Measurements from ENCODE around the gene PCYT2.
A peak's percentile ranks its signal among the peaks of the same experiment; 100 is the strongest.
"Not testable (repeated sequence)": the region's sequence is repeated elsewhere in the genome, so short reads cannot be mapped to it uniquely, and the experiment has no call there.

The PCYT2 gene

DNA sequence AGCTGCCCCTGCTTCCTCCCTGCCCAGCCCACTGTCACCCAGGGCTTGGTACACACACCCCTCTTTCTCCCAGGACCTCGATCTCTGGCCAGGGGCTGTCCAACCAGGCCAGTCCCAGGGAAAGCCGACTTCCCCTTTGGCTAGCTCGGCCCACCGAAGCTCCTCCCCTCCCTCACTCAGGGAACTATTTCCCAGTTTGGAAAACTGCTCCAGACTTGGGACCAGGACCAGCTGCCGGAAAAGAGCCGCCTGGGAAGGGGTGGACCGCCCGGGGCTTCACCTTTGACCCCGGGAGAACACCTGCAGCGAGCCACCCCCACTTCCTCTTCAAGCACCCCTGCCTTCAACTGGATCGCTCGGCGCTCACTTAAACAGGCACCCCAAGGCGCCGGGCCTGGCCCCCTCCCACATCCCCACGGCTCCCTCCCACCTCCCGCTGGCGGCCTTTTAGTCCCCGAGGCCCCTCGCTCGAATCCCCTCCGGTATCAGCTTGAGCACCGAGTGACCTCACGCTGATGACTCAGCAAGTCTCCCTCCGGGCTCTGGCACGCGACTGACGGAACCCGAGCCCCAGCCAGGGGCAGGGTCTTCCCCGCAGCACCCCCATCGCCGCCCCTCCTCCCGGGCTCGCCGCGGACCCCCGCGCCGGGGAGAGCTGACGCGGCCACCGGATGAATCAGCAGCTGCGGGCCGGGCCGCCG lies 15.4 kb upstream of the PCYT2 start:
- peak; percentile 25 for DNase-seq

DNA sequence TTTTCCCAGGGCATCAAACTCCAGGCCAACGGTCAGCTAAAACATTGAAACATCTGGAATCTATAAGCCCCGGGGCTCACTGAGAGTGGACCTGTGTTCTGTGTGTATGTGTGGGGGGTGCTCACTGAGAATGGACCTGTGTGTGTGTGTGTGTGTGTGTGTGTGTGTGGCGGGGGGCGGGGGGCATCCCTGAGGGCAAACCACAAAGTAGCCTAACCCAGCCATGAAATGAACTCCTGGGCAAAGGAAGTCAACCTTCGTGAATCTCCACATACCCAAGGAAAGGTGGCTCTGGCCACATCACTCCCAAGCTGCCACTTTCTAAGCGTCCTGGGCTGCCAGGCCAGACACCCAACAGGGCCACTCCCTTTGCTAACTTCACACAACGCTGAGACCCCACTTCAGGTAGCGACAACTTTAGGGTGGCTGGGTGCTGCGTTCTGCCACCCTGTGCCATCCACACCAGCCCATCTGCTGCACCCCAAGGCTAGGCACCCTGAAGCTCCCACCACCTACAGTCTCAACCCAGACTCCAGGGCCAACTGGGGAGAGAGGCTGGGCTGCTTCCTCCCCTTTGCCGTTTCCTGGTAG lies 14.8 kb upstream of the PCYT2 start:
- no peak for DNase-seq

DNA sequence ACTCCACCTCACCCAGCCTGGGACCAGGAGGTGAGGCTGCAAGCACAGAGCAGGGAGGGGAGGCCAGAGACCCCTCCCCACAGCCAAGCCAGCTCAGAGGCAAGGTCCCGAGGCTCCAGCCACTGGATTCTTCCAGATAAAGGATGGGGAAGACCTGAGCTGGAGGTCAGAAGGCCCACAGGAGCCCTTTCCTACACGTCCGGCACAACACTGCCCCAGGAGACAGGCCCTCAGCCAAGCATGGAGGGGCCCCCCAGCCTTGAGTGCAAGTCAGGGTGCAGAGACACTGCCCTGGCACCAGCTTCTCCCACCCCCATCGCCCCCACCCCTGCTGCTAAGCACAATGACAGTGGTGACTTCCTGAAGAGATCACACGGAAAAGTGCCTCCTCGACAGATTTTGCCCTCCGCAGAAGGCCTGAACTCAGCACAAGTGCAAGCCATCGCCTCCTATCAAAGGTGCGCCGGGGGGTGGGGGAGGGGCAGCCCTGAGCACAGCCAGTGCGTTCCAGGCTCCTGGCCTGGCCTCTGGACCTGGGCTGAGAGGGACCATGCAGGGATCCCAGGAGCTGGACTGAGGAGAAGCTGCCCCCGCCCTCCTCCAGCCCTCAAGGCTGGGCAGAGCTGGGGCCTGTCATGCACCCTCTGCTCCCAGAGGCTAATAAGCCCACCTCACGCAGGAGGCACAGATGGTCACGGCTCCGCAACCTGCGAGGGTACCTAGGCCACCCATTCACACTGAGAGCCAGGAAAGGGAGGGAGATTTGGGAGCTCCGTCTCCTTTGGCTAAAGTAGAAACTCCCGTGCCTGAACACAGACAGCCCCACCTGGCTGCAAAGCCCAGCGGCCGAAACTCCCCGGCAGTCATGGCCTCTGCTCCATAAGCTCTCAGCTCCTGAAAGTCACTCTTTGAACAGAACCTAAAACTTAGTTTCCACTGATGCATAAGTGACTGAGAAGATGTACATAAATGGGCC lies 13.6 kb upstream of the PCYT2 start:
- no peak for DNase-seq

DNA sequence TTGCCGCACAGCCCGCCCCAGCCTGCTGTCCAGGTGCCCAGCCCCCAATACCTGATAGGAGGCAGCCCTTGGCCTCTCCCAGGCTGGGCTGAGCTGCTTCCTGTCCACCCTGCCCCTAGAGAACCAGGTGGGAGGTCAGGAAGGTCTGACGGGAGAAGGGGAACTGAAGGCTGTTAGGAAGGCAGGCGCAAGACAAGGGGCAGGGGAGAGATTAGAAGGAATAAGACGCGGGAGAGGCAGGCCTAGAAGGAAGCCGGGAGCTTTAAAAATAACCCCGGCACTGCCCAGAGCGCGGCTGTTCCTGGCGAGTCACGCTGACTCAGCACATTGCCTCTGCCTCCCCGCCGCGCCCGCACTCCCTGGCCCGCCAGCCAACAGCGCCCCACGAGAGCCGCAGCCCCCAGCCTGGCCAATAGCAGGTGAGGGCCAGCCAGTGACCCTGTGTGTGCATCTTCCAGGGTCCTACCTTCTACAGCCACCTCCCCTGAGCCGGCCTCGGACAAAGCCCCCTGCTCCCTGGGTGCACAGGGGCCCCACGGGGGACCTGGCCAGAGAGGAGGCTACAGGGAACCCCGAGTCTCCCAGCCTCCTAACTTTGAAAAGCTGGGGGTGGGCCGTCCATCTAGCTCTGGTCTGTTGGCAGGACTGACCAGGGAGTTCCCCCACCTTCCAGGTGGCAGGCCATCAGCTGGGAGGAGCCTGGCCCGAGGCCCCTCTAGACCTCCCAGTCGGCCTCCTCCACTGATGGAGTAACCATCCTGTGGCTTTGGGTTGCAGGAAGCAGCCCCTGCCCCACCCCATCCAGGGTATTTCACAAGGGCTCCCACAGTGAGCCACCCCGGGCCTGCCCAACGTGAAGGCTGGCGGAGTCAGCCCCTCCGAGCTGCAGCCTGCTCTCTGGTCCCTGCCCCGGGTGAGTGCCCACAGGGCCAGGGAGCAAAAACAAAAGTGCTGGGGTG lies 12.4 kb upstream of the PCYT2 start:
- no peak for DNase-seq

DNA sequence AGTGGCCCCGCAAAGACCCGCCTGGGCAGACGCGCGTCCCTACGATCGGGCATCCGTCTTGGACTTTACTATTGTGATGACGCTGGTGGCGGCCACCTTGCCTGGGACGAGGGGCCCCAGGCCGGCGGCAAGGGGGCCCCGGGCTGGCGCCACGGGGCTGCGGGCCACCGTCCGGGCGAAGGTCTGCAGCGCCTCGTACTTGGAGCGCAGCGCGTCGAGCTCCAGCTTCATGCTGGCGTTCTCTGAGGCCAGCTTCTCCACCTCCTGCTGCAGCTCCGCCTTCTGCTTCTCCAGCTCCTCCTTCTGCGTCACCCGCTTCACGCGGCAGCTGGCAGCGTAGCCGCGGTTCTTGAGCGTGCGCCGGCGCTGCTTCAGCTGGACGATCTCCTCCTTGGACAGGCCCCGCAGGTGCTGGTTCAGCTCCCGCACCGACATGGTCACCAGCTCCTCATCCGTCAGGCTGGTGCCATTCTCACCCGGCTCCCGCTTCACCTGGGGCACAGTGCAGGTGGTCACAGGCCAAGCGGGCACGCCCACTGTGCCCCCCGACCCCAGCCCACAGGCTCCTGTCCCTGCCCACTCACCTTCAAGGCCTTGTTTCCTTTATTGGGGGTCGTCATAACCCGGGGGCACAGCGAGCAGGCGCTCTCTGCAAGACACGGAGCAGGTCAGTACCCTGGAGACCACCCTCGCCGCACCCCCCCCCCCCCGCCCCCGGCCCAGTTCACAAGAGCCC lies 11.5 kb upstream of the PCYT2 start:
- no peak for DNase-seq

DNA sequence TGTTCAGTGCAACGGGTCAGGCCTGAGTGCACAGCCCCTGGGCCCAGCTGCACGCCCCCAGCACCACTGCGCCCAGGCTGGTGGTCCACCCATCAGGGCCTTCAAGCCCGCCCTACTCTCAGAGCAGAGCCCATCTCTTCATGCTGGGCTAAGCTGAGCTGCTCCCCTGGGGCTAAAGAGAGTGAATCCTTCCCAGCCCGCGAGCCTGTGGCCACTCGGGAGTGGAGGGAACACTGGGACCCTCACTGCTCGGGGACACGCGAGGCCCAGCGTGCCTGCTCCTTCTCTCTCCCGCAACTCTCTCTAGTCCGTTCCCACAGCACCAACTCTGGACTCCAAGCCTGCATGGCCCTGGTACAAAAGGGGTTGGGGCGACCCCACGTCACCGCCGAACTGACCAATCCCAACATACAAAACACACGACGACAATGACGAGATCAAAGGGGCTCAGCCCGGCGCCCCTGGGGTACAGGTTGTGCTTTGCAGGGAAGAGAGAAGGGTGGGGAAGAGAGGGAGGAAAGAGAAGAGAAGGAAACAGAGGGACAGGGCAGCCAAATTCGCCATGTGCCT lies 10.9 kb upstream of the PCYT2 start:
- no peak for DNase-seq

DNA sequence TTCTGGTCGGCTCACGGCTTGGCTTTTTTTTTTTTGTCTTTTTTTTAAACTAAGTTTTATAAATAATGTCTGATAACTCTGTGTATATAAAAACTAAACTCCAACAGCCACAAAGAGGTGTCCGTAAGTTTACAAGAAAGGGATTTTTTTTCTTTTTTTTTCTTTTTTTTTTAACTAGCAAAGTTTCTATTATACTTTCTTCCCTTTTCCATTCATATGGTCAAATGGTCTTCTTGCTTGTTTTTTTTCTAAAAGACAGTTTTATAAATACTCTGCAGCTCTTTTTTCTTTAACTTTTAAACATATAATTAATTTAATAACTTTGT lies 10.3 kb upstream of the PCYT2 start:
- no peak for DNase-seq

DNA sequence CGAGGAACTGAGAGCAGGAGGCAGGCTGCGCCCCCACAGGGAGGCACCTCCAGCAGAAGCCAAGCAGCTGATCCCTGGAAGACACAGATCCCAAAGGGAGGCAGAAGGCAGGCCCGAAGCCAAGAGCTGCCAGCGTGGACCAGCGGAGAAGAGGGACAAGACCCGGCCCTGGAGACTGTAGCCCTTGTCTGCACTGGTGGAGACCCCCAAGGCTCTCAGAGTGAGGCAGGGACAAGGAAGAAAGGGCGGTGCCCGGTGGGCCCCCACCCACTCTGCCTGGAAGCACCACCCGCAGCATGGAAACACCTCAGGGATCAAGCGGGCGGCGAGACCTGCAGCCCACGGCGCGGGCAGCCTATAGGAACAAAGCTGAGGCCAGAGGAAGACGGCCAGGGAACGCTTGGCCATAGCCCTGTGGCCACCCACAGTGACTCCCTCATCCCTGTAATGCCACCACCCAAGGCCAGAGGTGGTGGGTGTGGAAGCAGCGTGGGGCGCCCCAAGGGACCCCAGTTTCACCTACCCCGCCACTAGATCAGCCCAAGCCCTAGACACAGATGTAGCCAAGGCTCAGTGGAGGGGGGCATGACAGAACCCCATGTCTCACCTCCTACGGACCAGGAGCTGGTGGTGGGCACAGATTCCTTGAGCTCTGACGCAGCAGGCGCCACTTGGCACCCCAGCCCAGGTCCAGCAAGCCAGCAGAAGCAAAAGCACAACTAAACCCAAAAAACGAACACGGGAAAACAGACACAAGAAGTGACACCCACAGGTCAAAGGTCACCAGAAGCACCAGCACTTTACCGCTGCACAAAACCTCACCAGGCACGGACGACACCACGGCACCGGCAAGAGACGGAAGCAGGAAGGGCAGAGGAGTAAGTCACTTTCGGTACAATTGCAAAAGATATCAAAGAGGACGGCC lies 9.7 kb upstream of the PCYT2 start:
- DNase-seq, result no peak

DNA sequence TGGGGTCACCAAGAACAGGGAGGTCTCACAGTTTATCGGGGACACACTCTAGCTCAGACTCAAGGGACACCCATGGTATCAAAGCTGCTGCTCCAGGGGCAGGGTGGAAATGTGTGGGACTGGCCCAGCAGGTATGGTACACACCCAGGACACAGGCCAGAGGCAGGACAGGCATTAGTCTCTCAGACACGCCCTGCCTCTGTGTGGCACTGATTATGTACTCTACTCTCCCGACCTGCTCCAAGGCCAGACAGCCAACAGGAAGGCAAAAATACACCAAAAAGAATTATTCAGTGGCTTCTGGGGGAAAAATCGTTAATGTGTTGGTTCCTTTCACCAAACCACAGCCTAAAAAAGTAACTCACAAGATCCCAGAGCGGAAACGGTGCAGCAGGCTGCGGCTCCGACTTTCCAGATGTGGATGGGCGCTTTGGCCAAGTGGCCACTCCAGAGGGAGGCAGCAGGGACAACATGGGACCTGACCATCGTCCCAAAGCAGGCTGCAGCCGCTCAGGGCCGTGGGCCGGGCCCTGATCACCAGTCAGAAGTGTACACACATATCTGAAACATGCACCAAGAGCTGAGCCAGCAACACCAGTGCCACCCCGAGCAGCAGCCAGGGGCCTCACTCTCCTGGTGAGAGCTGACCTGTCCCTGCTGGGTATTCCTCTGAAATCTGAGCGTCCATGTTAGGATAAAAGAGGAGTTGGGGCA lies 7.8 kb upstream of the PCYT2 start:
- DNase-seq, result no peak

DNA sequence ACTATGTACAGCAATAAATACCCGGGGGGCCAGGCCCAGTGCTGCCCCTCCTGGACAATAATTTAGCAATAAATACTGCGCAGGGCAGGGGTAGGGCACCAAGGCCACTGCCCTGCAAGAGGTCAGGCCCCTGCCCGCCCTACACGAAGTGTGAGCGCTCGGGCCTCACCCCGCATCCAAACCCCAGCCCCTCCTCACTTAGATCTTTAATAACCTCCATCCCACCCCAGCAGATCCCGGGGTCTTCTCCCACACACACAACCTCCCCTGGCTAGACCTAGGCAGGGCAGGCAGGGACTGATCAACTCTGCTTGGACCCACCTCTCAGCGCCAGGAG lies 7.1 kb upstream of the PCYT2 start:
- not testable (repeated sequence) for DNase-seq

DNA sequence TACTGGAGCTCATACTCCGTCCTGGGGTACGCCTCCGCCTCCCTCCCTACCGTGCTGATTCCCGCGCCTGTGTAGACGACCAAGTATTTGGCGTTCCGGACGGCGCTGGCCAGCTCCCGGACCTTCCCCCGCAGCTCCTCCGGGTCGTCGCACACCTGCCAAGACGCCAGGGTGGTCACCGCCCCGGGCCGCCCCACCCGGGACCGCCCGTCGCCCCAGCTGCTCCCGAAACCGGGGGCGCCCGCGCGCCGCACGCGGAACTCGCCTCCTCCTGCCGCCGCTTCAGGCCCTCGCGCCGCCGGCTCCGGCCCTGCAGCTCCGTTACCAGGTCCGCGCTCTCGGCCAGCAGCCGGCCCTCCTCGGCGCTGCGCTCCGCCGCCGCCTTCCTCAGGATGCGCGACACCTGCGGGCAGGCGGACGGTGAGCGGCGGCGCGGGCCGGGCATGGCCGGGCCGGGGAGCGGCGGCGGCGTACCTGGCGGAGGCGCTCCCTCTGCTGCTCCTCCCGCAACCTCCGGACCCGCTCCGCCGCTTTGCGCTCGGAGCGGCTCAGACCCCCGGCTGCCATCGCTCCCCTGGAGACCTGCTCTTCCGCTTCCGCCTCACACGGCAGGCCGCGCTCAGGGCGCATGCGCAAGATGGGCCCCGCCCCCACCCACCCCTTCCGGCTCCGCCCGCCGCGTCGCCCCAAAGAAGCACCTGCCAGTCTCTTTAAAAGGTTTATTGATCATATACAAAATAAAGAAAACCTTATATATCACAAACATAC lies 6.5 kb upstream of the PCYT2 start, which contains the start of gene SIRT7:
Gene SIRT7, minus strand, starts transcription at position 612 of the 768 bp plus-strand sequence. Its CDS starts 45 bp downstream, at position 567.
- peak; percentile 70 for DNase-seq

DNA sequence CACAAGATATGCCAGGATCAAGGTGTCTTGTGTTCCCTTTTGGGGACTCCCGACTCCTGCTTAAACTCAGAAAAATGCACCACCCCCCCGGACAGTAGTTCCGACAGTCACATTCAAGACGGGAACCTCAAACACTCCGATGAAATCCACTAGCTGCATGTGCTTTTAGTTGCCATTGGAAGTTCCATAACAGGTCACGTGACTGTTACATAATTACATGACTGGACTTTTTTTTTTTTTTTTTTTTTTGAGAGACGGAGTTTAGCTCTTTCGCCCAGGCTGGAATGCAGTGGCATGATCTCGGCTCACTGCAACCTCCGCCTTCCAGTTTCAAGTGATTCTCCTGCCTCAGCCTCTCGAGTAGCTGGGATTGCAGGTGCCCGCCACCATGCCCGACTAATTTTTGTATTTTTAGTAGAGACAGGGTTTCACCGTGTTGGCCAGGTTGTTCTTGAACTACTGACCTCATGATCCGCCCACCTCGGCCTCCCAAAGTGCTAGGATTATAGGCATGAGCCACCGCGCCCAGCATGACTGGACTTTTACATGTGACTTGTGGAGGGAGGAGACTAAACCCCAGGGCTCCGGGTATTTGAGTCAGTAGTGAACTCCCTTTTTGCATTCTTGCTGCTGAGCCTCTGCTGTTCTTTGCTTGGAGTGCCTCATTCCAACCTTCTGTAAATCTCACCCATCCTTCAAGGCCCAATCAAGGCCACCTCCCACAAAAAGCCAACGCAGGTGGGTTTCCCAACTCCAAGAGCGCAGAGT lies 5.2 kb upstream of the PCYT2 start:
- no peak for DNase-seq

DNA sequence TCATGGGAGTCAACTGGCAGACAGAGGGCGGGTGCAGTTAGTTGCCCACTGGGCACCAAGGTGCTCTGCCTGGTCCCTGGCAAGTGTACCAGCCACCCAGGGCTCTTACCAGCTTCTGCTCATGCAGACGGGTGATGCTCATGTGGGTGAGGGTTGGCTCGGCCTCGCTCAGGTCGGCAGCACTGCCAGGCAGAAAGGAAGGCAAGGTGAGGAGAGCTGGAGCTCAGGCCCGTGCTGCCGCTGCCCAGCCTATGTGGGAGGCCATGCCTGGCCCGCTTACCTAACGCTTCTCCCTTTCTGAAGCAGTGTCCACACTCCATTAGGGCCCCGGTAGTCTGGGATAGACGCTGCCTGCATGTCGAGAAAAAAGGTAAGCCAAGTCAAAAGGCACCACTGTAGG lies 4.1 kb upstream of the PCYT2 start:
- DNase-seq, result no peak

DNA sequence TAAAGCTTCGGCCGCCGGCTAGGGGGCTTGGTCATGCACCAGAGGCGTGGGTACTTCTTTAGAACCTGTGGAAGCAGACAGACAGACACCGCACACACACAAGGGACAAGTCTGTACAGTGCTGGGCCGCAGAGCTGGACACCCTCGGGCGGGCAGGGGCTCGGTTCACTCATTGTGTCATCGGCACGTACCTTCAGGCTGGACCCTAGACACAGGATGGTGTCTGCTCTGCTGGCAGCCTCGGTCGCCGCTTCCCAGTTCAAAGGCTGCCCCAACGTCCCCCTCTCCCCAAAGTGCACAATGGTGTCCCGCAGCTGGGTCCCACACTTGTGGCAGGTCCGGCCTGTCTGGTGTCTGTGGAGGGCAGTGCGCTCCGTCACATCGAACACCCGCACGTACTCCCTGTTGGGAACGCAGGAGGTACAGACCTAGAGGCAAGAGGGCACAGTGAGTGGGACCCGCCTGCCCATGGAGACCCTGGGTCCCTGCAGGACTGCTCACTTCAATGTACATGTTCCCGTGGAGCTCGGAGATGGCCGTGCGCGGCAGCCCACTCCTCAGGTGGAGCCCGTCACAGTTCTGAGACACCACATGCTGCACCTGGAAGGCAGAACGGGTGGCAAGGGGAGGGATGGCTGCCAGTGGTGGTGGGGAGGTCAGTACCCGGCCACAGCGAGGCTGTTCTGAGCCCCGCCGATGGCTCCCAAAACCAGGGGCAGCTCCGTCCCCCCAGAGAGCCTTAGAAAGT lies 3.1 kb upstream of the PCYT2 start:
- DNase-seq, result no peak

DNA sequence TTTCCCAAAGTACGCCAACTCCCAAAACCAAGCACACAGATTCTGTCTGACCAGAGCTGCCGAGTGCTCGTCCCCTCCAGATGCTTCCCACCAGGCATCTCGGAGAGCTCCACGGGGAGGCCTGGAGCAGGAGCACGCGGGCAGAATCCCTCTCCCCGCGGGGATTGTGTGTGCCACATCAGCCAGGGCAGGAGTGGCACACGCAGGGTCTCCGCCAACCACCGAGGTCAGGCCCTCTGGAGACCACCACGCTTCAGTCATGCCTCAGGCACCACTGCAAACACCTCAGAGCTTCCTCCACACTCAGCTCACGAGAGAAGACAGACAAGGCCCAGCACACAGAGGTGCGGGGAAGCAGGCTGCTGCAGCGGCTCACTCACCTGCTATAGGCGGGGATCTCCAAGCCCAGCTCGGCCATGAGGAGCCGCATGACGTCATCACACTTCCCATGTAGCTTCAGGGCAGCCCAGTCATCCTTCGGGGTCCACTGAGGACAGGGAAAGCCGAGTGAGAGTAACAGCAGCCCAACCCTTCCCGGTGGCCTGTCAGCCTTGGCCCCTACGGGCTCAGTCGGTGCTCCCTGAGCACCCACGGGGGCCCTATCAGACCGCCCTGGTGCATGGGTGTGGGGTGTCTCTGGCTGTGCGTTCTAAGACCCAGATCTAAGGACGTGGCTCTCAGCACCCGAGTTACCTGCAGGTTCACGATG lies 2.3 kb upstream of the PCYT2 start:
- no peak for DNase-seq

DNA sequence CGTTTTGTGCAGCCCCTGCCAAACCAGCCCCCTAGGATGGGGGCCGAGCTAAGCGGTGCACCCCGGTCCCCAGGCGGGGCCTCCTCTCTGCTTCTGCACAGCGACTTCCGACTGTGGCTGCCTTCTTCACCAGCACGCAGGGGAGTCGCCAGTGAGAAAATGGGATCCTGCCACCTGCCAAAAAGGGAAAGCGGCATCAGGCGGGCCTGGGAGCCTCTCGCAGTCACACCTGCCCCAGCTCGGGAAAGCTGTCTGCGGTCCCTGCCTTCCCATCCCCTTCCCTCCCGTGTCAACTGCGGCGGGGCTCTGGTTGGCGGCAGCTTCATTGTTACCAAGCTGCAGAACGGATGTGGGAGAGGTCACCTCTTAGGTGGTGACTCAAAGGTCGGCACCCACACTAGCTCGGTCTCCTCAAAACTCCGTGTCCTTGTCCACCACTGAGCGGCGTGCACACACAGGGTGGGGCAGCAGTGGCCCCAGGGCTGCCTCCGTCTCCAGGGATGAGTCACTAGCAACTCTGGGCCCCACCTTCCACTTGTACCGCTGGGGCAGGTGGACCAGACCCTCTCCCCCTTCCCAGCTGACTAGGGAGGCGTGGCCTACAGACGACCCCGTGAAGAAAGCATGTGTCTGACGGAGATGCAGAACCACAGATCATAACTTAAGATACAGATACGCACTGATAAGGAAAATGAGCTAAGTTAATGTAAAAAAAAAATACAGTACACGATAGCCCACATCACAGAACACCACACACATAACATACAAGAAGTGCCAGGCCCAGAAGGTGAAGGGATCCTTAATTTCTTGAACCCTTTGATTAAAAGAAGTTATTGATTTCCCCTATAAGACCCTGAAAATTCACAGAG lies 1.5 kb upstream of the PCYT2 start:
- no peak for DNase-seq
